Measurements from ENCODE around the gene PDZD2. TPM values are rescaled to one million over a fixed set of nuclear protein-coding genes. Genes with fewer than 3 reads are reported as not detected.

Gene PDZD2
- total and polyA plus RNA-seq, 2 donors (not counting 3 experiments of a cell fraction or from before 2014, with no cell fraction given) = 0.66 to 6.9 TPM

- peaks cover 9% of the 10 kb centered on the region in 2 experiments for H3K36me3 ChIP-seq (ENCODE audit: control insufficient read depth in 2 of 2, extremely low read depth in 1 of 2, insufficient read depth in 2 of 2, low read length in 2 of 2)
- ChIA-PET POLR2A (no interaction called here), CTCF (no interaction called here)
- TF ChIP-seq GATA2 (IDR thresholded peaks at IDR 0.05; ENCODE audit: insufficient read depth, insufficient read length, low read depth, low read length) (no peak), POLR2A (IDR thresholded peaks at IDR 0.05; ENCODE audit: low read depth, low read length) (no peak), EZH2 (IDR thresholded peaks at IDR 0.05; ENCODE audit: borderline replicate concordance, low read depth, low read length, severe bottlenecking) (no peak), JUN (IDR thresholded peaks at IDR 0.05; ENCODE audit: borderline replicate concordance, insufficient read depth, insufficient read length, low read depth) (no peak), MYC (IDR thresholded peaks at IDR 0.05; ENCODE audit: low read depth, low read length) (no peak), CTCF (IDR thresholded peaks at IDR 0.05; ENCODE audit: extremely low read depth in 1 of 2, insufficient read depth in 1 of 2, low read depth in 1 of 2, low read length in 2 of 2) (no peak), MAX (IDR thresholded peaks at IDR 0.05; ENCODE audit: insufficient read depth, insufficient read length) (no peak), POLR2AphosphoS5 (IDR thresholded peaks at IDR 0.05; ENCODE audit: insufficient read depth, low read depth, low read length) (no peak), FOS (IDR thresholded peaks at IDR 0.05; ENCODE audit: borderline replicate concordance, insufficient read depth, low read length) (no peak)
- H3K4me2 ChIP-seq (ENCODE audit: insufficient read depth, low read length) = no peak overlapping the region
- no peak overlapping the region for H2AFZ ChIP-seq (ENCODE audit: low read depth, low read length)
- BruUV-seq (replicated peaks) = no TSS peak
- no peaks in the 10 kb centered on the region for H4K20me1 ChIP-seq (replicated peaks; ENCODE audit: control insufficient read depth, extremely low read depth, insufficient read depth, low read length)
- no peaks in the 10 kb centered on the region for H3K27me3 ChIP-seq (ENCODE audit: control insufficient read depth in 2 of 2, insufficient read depth in 2 of 2, low read length in 2 of 2)
- dilution Hi-C loops (cut with MboI; ENCODE audit: extremely low pct_ligation_motif_present, low sequenced_read_pairs) (no loop called here), intact Hi-C loops (cut with micrococcal nuclease) (no loop called here)
- no peak overlapping the region for H3K9ac ChIP-seq (replicated peaks; ENCODE audit: extremely low read depth, insufficient read depth, low read length)
- no peak for FAIRE-seq
- no peaks in the 10 kb centered on the region for H3K9me3 ChIP-seq (replicated peaks; ENCODE audit: control insufficient read depth, insufficient read depth, low read length)
- H3K4me1 ChIP-seq (ENCODE audit: control insufficient read depth, extremely low read depth, insufficient read depth, low read length) = peaks cover 41% of the 10 kb centered on the region
- H3K27ac ChIP-seq (ENCODE audit: insufficient read depth, low read depth, low read length) = no peak overlapping the region
- DNase-seq (ENCODE audit: low read depth, low spot score) = no peak
- H3K79me2 ChIP-seq (ENCODE audit: control insufficient read depth, insufficient read depth, low read length) = no peaks in the 10 kb centered on the region
- no peaks in the 10 kb centered on the region for H3K9me1 ChIP-seq (replicated peaks; ENCODE audit: control insufficient read depth, extremely low read depth, insufficient read depth, low read length)
- H3K4me3 ChIP-seq (replicated peaks in 1 of 3; ENCODE audit: insufficient read depth in 1 of 3, low read depth in 1 of 3, low read length in 3 of 3) = no peak overlapping the region
Observed at GRCh38 chr5:32102254-32102986, 463.5 kb downstream of the PDZD2 start.

All from endothelial cell of umbilical vein (primary cell).